Measurements from ENCODE around the gene MAGI1. TPM values are rescaled to one million over a fixed set of nuclear protein-coding genes. Genes with fewer than 3 reads are reported as not detected.

Gene MAGI1
- total and polyA plus RNA-seq, 2 donors (not counting 1 experiment from before 2014, with no cell fraction given) = 0.10 to 0.22 TPM

- Histone ChIP-seq H3K4me1 (ENCODE audit: control insufficient read depth in 2 of 2, insufficient read depth in 2 of 2, low read length in 2 of 2) (no peaks in the 10 kb centered on the region), H3K4me2 (replicated peaks; ENCODE audit: low read depth, low read length, poor library complexity, severe bottlenecking) (no peak overlapping the region), H3K9ac (ENCODE audit: low read length) (no peak overlapping the region), H3K36me3 (replicated peaks in 1 of 2; ENCODE audit: control extremely low read depth in 1 of 2, control insufficient read depth in 1 of 2, extremely low read depth in 1 of 2, insufficient read depth in 2 of 2, low read length in 1 of 2) (no peaks in the 10 kb centered on the region), H3K27me3 (replicated peaks in 1 of 4; ENCODE audit: control extremely low read depth in 1 of 4, control insufficient read depth in 3 of 4, insufficient read depth in 4 of 4, low read length in 3 of 4) (no peaks in the 10 kb centered on the region), H3K9me3 (ENCODE audit: control extremely low read depth in 1 of 3, control insufficient read depth in 2 of 3, insufficient read depth in 1 of 3, low read length in 2 of 3) (no peaks in the 10 kb centered on the region), H3K27ac (ENCODE audit: low read length in 2 of 2) (no peak overlapping the region), H3K4me3 (ENCODE audit: control extremely low read depth in 1 of 5, extremely low read depth in 1 of 5, insufficient read depth in 1 of 5, low read depth in 2 of 5, low read length in 4 of 5) (no peak overlapping the region), H3K79me2 (ENCODE audit: control insufficient read depth, insufficient read depth, low read length) (no peaks in the 10 kb centered on the region), H4K20me1 (ENCODE audit: control insufficient read depth, insufficient read depth, low read length, poor library complexity, severe bottlenecking) (no peaks in the 10 kb centered on the region), H2AFZ (ENCODE audit: insufficient read depth, low read depth, low read length, poor library complexity, severe bottlenecking) (no peak overlapping the region)
- POLR2A ChIA-PET = no interaction called here
- ATAC-seq (ENCODE audit: low read depth) (no peak), DNase-seq (no peak)
- no peaks in the 10 kb centered on the region for H3K9me3 Mint-ChIP-seq (ENCODE audit: insufficient read depth)
- H3K27ac Mint-ChIP-seq = no peak overlapping the region
- intact Hi-C loops (cut with micrococcal nuclease) = no loop called here
- H3K27me3 Mint-ChIP-seq = no peaks in the 10 kb centered on the region
- CTCF ChIA-PET = no interaction called here
- TF ChIP-seq, protein P1, sequence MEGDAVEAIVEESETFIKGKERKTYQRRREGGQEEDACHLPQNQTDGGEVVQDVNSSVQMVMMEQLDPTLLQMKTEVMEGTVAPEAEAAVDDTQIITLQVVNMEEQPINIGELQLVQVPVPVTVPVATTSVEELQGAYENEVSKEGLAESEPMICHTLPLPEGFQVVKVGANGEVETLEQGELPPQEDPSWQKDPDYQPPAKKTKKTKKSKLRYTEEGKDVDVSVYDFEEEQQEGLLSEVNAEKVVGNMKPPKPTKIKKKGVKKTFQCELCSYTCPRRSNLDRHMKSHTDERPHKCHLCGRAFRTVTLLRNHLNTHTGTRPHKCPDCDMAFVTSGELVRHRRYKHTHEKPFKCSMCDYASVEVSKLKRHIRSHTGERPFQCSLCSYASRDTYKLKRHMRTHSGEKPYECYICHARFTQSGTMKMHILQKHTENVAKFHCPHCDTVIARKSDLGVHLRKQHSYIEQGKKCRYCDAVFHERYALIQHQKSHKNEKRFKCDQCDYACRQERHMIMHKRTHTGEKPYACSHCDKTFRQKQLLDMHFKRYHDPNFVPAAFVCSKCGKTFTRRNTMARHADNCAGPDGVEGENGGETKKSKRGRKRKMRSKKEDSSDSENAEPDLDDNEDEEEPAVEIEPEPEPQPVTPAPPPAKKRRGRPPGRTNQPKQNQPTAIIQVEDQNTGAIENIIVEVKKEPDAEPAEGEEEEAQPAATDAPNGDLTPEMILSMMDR (IDR thresholded peaks at IDR 0.05) = no peak
- no peak for TF ChIP-seq EZH2 (IDR thresholded peaks at IDR 0.05; ENCODE audit: borderline replicate concordance, insufficient read depth, low read depth, low read length, poor library complexity, severe bottlenecking)
- no peak overlapping the region for H3K4me3 Mint-ChIP-seq
- WGBS (ENCODE audit: insufficient coverage) = 100% methylated on average over 1 of the region's 4 CpGs
- H3K4me1 Mint-ChIP-seq = no peaks in the 10 kb centered on the region
Observed at GRCh38 chr3:65655061-65655460, 383.7 kb downstream of the MAGI1 start.

- Histone ChIP-seq H2AFZ (ENCODE audit: insufficient read depth, low read depth, low read length, poor library complexity, severe bottlenecking) (no peak overlapping the region), H3K9me3 (ENCODE audit: control extremely low read depth in 1 of 3, control insufficient read depth in 2 of 3, insufficient read depth in 1 of 3, low read length in 2 of 3) (no peaks in the 10 kb centered on the region), H3K79me2 (ENCODE audit: control insufficient read depth, insufficient read depth, low read length) (no peaks in the 10 kb centered on the region), H3K36me3 (replicated peaks in 1 of 2; ENCODE audit: control extremely low read depth in 1 of 2, control insufficient read depth in 1 of 2, extremely low read depth in 1 of 2, insufficient read depth in 2 of 2, low read length in 1 of 2) (no peaks in the 10 kb centered on the region), H4K20me1 (ENCODE audit: control insufficient read depth, insufficient read depth, low read length, poor library complexity, severe bottlenecking) (no peaks in the 10 kb centered on the region), H3K4me3 (ENCODE audit: control extremely low read depth in 1 of 5, extremely low read depth in 1 of 5, insufficient read depth in 1 of 5, low read depth in 2 of 5, low read length in 4 of 5) (no peak overlapping the region), H3K27me3 (replicated peaks in 1 of 4; ENCODE audit: control extremely low read depth in 1 of 4, control insufficient read depth in 3 of 4, insufficient read depth in 4 of 4, low read length in 3 of 4) (no peaks in the 10 kb centered on the region), H3K4me1 (ENCODE audit: control insufficient read depth in 2 of 2, insufficient read depth in 2 of 2, low read length in 2 of 2) (no peaks in the 10 kb centered on the region), H3K9ac (ENCODE audit: low read length) (no peak overlapping the region), H3K27ac (ENCODE audit: low read length in 2 of 2) (no peak overlapping the region), H3K4me2 (replicated peaks; ENCODE audit: low read depth, low read length, poor library complexity, severe bottlenecking) (no peak overlapping the region)
- H3K4me3 Mint-ChIP-seq = no peak overlapping the region
- TF ChIP-seq EZH2 (IDR thresholded peaks at IDR 0.05; ENCODE audit: borderline replicate concordance, insufficient read depth, low read depth, low read length, poor library complexity, severe bottlenecking) = no peak
- TF ChIP-seq, protein P1 (IDR thresholded peaks at IDR 0.05) = no peak
- H3K9me3 Mint-ChIP-seq (ENCODE audit: insufficient read depth) = no peaks in the 10 kb centered on the region
- no peaks in the 10 kb centered on the region for H3K4me1 Mint-ChIP-seq
- DNase-seq = no peak
- no peak overlapping the region for H3K27ac Mint-ChIP-seq
- ATAC-seq (ENCODE audit: low read depth) = no peak
- ChIA-PET CTCF (no interaction called here), POLR2A (no interaction called here)
- no peaks in the 10 kb centered on the region for H3K27me3 Mint-ChIP-seq
- intact Hi-C loops (cut with micrococcal nuclease) = no loop called here
- no CpG with 5 or more reads among the region's 1 CpG for WGBS (ENCODE audit: insufficient coverage)
Observed at GRCh38 chr3:65653731-65654130, 385.0 kb downstream of the MAGI1 start.
